ENCODE data around the gene MEFV. TPM values are rescaled to one million over a fixed set of nuclear protein-coding genes. Genes with fewer than 3 reads are reported as not detected.
A peak's percentile ranks its signal among the peaks of the same experiment; 100 is the strongest.

The MEFV gene
- total and polyA plus RNA-seq, 10 of the 15 experiments (the other 5 are each of a cell fraction or from before 2014, with no cell fraction given), result 0.03 to 0.11 (median 0.09) TPM; not detected in 5

DNA sequence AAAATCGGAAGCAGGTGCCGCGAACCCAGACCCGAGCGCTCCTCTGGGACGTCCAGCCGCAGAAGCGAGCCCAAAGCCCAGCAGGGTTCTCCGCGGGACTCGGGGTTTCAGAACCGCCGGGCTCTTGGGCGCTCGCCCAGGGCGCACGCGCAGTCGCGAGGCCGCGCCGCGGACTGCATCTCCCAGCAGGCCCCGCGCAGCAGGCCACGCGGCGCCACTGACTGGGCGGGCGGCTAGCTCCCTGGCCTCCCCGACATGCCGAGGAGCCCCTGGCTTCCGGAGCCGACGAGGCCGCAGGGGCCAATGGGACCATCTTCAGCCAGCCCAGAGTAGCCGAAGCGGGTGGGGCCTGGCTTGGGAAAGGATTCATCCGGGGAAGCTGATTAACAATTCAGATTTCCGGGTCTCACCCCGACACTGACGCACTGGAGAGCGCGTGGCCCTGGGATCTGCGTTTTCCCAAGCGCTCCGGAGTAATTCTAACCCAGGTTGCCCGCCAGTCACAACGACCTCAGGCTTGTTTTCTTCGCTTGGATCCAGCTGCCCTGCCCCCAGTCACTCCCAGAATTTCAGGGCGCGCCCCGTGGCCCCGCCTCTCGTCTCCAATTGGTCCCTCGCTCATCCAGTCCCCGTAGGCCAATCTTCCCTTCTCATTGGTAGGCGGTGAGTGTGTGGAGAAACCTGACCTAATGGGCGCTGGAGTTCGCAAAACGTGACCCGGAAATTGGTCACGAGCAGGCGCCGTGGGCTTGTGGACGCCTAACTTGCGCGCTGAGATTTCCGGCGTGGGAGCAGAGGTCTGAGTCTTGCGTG, 26.5 kb upstream of the MEFV start, which contains the start of gene ZNF263 (continued):
- TF ChIP-seq, protein P1, sequence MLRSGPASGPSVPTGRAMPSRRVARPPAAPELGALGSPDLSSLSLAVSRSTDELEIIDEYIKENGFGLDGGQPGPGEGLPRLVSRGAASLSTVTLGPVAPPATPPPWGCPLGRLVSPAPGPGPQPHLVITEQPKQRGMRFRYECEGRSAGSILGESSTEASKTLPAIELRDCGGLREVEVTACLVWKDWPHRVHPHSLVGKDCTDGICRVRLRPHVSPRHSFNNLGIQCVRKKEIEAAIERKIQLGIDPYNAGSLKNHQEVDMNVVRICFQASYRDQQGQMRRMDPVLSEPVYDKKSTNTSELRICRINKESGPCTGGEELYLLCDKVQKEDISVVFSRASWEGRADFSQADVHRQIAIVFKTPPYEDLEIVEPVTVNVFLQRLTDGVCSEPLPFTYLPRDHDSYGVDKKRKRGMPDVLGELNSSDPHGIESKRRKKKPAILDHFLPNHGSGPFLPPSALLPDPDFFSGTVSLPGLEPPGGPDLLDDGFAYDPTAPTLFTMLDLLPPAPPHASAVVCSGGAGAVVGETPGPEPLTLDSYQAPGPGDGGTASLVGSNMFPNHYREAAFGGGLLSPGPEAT (IDR thresholded peaks at IDR 0.05; ENCODE audit: low read depth), result peak; percentile 86
- TF ChIP-seq FOS (IDR thresholded peaks at IDR 0.05; ENCODE audit: borderline replicate concordance, extremely low read depth, insufficient read length) (no peak), SPI1 (IDR thresholded peaks at IDR 0.05; ENCODE audit: borderline replicate concordance, insufficient read depth, low read depth, low read length) (no peak), NFXL1 (IDR thresholded peaks at IDR 0.05; ENCODE audit: borderline replicate concordance) (no peak), NR2F1 (conservative IDR thresholded peaks at IDR 0.05) (peak; percentile 95), TAF1 (IDR thresholded peaks at IDR 0.05; ENCODE audit: borderline replicate concordance, low read depth, low read length) (peak; percentile 59; the same call in 1 of the 2 replicates), IKZF1 (conservative IDR thresholded peaks at IDR 0.05) (peak; percentile 95), PAX8 (IDR thresholded peaks at IDR 0.05) (no peak), SIN3A (IDR thresholded peaks at IDR 0.05; ENCODE audit: low read depth, low read length) (peak; percentile 82; the same call in 1 of the 2 replicates), SRF (IDR thresholded peaks at IDR 0.05; ENCODE audit: low read depth in 2 of 2, low read length in 2 of 2) (peak in 1 of 2 experiments; percentile 84; a peak in 2 of 4 replicates), JUND (IDR thresholded peaks at IDR 0.05; ENCODE audit: low read depth, low read length) (no peak), DPF2 (IDR thresholded peaks at IDR 0.05) (no peak; the same call in none of the 2 replicates), TBL1XR1 (IDR thresholded peaks at IDR 0.05; ENCODE audit: low read depth, low read length) (no peak; the same call in 1 of the 2 replicates), RUNX3 (IDR thresholded peaks at IDR 0.05; ENCODE audit: low read length) (peak; percentile 67; the same call in 1 of the 2 replicates), ASH2L (IDR thresholded peaks at IDR 0.05; ENCODE audit: borderline replicate concordance, low read depth) (0 out of 2 replicates have a peak, but pooled peaks have one; percentile 13), CREM (IDR thresholded peaks at IDR 0.05; ENCODE audit: low read depth) (peak; percentile 99), HDAC2 (IDR thresholded peaks at IDR 0.05) (no peak), NR2C1 (IDR thresholded peaks at IDR 0.05) (peak; percentile 93), TCF12 (IDR thresholded peaks at IDR 0.05; ENCODE audit: low read depth, low read length) (0 out of 2 replicates have a peak, but pooled peaks have one; percentile 29), SMAD5 (IDR thresholded peaks at IDR 0.05; ENCODE audit: low read depth) (0 out of 2 replicates have a peak, but pooled peaks have one; percentile 71), GABPA (IDR thresholded peaks at IDR 0.05; ENCODE audit: low read depth) (peak; percentile 92), MTA3 (IDR thresholded peaks at IDR 0.05; ENCODE audit: borderline replicate concordance, low read length) (no peak), TARDBP (IDR thresholded peaks at IDR 0.05; ENCODE audit: borderline replicate concordance) (peak; percentile 65; the same call in 1 of the 2 replicates), RELA (IDR thresholded peaks at IDR 0.05; ENCODE audit: borderline replicate concordance, partially characterized antibody) (peak; percentile 23), NFYB (IDR thresholded peaks at IDR 0.05; ENCODE audit: insufficient read depth, low read depth, low read length) (peak; percentile 98)
- TF ChIP-seq, protein P2, sequence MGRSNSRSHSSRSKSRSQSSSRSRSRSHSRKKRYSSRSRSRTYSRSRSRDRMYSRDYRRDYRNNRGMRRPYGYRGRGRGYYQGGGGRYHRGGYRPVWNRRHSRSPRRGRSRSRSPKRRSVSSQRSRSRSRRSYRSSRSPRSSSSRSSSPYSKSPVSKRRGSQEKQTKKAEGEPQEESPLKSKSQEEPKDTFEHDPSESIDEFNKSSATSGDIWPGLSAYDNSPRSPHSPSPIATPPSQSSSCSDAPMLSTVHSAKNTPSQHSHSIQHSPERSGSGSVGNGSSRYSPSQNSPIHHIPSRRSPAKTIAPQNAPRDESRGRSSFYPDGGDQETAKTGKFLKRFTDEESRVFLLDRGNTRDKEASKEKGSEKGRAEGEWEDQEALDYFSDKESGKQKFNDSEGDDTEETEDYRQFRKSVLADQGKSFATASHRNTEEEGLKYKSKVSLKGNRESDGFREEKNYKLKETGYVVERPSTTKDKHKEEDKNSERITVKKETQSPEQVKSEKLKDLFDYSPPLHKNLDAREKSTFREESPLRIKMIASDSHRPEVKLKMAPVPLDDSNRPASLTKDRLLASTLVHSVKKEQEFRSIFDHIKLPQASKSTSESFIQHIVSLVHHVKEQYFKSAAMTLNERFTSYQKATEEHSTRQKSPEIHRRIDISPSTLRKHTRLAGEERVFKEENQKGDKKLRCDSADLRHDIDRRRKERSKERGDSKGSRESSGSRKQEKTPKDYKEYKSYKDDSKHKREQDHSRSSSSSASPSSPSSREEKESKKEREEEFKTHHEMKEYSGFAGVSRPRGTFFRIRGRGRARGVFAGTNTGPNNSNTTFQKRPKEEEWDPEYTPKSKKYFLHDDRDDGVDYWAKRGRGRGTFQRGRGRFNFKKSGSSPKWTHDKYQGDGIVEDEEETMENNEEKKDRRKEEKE (IDR thresholded peaks at IDR 0.05), result no peak
- TF ChIP-seq, protein P3, sequence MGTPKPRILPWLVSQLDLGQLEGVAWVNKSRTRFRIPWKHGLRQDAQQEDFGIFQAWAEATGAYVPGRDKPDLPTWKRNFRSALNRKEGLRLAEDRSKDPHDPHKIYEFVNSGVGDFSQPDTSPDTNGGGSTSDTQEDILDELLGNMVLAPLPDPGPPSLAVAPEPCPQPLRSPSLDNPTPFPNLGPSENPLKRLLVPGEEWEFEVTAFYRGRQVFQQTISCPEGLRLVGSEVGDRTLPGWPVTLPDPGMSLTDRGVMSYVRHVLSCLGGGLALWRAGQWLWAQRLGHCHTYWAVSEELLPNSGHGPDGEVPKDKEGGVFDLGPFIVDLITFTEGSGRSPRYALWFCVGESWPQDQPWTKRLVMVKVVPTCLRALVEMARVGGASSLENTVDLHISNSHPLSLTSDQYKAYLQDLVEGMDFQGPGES (IDR thresholded peaks at IDR 0.05), result peak; percentile 16
